Measurements from ENCODE around the gene SCN2B. TPM values are rescaled to one million over a fixed set of nuclear protein-coding genes. Genes with fewer than 3 reads are reported as not detected.

The SCN2B gene
- total and polyA plus RNA-seq, 3 donors from 2014 or later, result 0.24 to 0.70 (median 0.43) TPM

GRCh38 chr11:118126082-118126838 is 50.2 kb downstream of the SCN2B start:
- H3K4me3 ChIP-seq, result no peak overlapping the region
- WGBS, 2 donors, result 88 to 93% methylated on average over 7 of the region's 7 CpGs
- no peaks in the 10 kb centered on the region for H3K36me3 ChIP-seq (ENCODE audit: low read depth, missing control alignments)
- no peak for TF ChIP-seq POLR2A (IDR thresholded peaks at IDR 0.05)
- TF ChIP-seq CTCF (IDR thresholded peaks at IDR 0.05), result no peak
- no peaks in the 10 kb centered on the region for H3K27me3 ChIP-seq
- intact Hi-C loops (cut with DNase I; ENCODE audit: low total_unique reads), result no loop called here
- H3K4me1 ChIP-seq, result no peaks in the 10 kb centered on the region
- no peaks in the 10 kb centered on the region for H3K9me3 ChIP-seq
- no peak overlapping the region for H3K27ac ChIP-seq
- DNase-seq, result no peak

GRCh38 chr11:118124929-118125535 is 51.4 kb downstream of the SCN2B start:
- no peak for DNase-seq
- WGBS, 2 donors, result 84 to 87% methylated on average over 8 of the region's 8 CpGs
- no peak for TF ChIP-seq CTCF (IDR thresholded peaks at IDR 0.05)
- no peak for TF ChIP-seq POLR2A (IDR thresholded peaks at IDR 0.05)
- Histone ChIP-seq H3K4me1 (no peaks in the 10 kb centered on the region), H3K27ac (no peak overlapping the region), H3K9me3 (no peaks in the 10 kb centered on the region), H3K4me3 (no peak overlapping the region), H3K36me3 (ENCODE audit: low read depth, missing control alignments) (no peaks in the 10 kb centered on the region), H3K27me3 (no peaks in the 10 kb centered on the region)
- intact Hi-C loops (cut with DNase I; ENCODE audit: low total_unique reads), result no loop called here

- Histone ChIP-seq H3K27ac (no peak overlapping the region), H3K27me3 (no peaks in the 10 kb centered on the region), H3K9me3 (no peaks in the 10 kb centered on the region), H3K4me3 (no peak overlapping the region), H3K4me1 (no peaks in the 10 kb centered on the region), H3K36me3 (ENCODE audit: low read depth, missing control alignments) (no peaks in the 10 kb centered on the region)
- no peak for DNase-seq
- TF ChIP-seq POLR2A (IDR thresholded peaks at IDR 0.05) (no peak), CTCF (IDR thresholded peaks at IDR 0.05) (no peak)
- WGBS, 2 donors, result 89 to 100% methylated on average over 1 of the region's 1 CpG
- intact Hi-C loops (cut with DNase I; ENCODE audit: low total_unique reads), result no loop called here
Observed at GRCh38 chr11:118120793-118121192, 55.6 kb downstream of the SCN2B start.

GRCh38 chr11:118117790-118118601 is 58.4 kb downstream of the SCN2B start:
- TF ChIP-seq POLR2A (IDR thresholded peaks at IDR 0.05), result no peak
- TF ChIP-seq CTCF (IDR thresholded peaks at IDR 0.05), result no peak
- WGBS, 2 donors, result 82 to 84% methylated on average over 5 to 9 of the region's 9 CpGs
- no peaks in the 10 kb centered on the region for H3K4me1 ChIP-seq
- no peaks in the 10 kb centered on the region for H3K9me3 ChIP-seq
- H3K27me3 ChIP-seq, result no peaks in the 10 kb centered on the region
- no peaks in the 10 kb centered on the region for H3K36me3 ChIP-seq (ENCODE audit: low read depth, missing control alignments)
- no peak overlapping the region for H3K4me3 ChIP-seq
- intact Hi-C loops (cut with DNase I; ENCODE audit: low total_unique reads), result no loop called here
- H3K27ac ChIP-seq, result no peak overlapping the region
- no peak for DNase-seq

Data from testis (tissue), 3 donors.